Ecto neural progenitor cell (in vitro differentiated cells): ENCODE measurements around the gene OSBPL10.
"Not testable (repeated sequence)": the region's sequence is repeated elsewhere in the genome, so short reads cannot be mapped to it uniquely, and the experiment has no call there.

Source experiments
- DNase-seq: peaks from one replicate; pipeline ENCODE4 v3.0.0-alpha.2; 2018; ENCODE audit warnings: low spot score

The OSBPL10 gene

DNA sequence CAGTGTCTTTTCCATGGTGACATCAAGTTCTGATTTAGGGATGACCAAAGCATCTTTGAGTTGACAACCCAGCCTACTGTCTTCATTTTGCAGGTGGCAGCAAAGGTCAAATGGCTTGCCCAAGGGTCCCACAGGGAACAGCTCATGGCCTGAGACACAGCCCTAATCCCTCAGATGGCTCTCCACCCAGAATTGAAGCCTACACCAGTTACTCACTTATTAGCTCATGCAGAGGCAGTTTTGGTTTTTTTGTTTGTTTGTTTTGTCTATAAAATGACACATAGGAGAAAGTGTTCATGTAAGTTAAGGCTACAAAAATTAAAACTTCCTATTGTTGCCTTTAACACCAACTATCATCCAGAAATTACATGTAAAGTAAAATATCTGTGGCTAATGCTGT, 167.9 kb downstream of the OSBPL10 start:
- DNase-seq, result peak; percentile 4

DNA sequence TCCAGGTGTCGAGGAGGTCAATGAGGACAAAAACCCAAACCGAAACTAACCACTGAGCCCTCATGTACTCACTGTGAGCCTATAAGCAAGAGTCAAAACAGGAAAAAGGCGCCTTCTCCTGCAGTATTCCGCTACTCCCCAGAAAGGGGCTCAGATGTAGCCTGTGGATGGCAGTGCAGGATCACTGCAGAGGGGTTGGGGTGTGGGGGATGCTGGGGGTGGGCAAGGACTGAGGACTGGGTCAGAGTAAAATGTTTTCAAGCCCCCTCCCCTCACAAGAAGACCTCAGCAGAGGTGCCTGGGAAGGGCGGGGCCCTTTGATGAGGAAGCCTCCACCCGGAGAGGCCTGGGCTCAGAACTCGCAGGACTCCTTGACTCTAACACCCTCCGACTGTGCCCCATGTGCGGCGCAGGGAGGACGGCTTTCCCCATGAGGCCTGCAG, 170.1 kb downstream of the OSBPL10 start:
- DNase-seq, result peak; percentile 37

DNA sequence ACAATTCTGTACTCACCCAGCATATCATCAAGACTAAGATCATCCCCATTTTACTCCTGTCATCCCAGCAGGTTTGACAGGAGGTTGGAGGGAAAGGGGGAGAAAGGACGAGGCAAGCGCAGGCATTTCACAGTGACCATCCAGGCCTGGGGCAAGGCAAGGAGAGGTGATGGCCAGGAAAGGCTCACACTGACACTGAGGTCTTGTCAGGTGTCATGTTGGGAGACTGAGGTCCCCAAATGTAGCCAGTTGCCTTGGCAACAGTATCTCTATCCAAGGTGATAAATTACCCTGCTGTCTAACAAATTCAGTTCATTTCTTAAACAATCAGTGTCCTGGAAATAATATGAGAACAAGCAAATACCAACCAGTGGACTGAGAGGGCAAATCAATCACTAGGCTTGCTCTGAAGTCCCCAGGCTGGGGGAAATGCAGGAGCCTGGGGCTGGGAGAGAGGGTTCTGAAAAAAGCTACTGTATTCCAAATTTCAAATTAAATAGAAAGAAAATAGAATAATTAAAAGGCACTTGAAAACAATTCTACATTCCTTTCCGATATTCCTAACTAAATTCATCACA, 172.8 kb downstream of the OSBPL10 start:
- peak; percentile 16 for DNase-seq

GRCh38 chr3:31804251-31805051, 176.6 kb downstream of the OSBPL10 start:
- no peak for DNase-seq

- DNase-seq, result no peak
Measured at GRCh38 chr3:31802981-31803740, 177.9 kb downstream of the OSBPL10 start.

DNA sequence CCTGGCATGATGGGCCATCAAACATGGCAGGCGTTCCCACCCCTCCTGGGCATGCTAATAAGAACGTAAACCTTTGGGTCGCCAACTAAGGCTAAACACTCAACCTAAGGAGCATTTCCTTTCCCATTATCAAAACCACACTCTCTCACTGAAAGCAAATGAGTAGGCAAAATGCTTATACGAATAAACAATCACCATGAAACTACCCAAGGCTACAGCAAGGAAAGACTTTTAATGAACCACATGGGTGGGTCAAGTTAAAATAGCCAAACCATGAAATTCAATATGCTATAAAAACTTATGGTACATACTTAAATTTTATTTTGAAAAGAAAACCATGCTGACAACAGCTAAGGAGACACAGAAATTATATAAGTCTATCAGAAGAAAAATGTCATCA, 180.6 kb downstream of the OSBPL10 start:
- DNase-seq, result no peak

- DNase-seq, result no peak
Measured at GRCh38 chr3:31798840-31799239, 182.2 kb downstream of the OSBPL10 start.

DNA sequence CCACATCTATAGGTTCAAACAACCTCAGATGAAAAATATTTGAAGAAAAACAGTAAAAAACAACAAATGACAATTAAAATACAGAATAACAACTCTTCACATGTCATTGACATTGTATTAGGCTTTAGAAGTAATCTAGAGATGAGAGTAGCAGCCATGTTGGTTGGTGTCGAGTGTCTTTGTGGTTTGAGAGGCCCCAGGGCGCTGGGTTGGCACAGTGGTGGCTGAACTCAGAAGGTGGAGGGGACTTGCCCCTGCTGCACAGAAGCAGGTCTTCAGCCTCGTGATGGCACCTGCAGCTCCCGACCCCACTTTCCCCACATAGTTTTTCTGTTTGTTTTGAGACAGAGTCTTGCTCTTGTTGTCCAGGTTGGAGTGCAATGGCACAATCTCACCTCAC, 187.2 kb downstream of the OSBPL10 start:
- no peak for DNase-seq

- DNase-seq, result no peak
Measured at GRCh38 chr3:31791090-31791430, 190.0 kb downstream of the OSBPL10 start.

- DNase-seq, result no peak
Measured at GRCh38 chr3:31790193-31791089, 190.6 kb downstream of the OSBPL10 start.

DNA sequence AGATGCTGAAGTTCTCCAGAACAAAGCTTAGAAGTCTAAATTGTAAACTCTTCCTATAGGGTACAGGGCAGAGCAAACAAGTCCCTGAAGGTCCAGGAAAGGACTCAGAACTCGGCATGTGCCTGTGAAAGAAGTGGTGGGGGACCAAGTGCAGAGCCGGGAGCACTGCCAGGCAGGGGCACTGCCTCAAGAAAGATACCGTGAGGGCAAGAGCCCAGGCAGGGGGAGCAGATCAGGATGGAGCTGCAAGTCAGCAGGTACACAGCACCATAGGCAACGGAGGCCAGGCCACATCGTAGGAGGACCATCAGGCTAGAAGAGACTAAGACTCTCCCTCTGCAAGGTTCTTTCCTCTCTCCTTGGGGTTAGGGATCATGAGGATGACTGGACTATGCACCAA, 191.6 kb downstream of the OSBPL10 start:
- peak; percentile 16 for DNase-seq

- no peak for DNase-seq
Measured at GRCh38 chr3:31785734-31786133, 195.3 kb downstream of the OSBPL10 start.

GRCh38 chr3:31785286-31785685, 195.8 kb downstream of the OSBPL10 start:
- no peak for DNase-seq

DNA sequence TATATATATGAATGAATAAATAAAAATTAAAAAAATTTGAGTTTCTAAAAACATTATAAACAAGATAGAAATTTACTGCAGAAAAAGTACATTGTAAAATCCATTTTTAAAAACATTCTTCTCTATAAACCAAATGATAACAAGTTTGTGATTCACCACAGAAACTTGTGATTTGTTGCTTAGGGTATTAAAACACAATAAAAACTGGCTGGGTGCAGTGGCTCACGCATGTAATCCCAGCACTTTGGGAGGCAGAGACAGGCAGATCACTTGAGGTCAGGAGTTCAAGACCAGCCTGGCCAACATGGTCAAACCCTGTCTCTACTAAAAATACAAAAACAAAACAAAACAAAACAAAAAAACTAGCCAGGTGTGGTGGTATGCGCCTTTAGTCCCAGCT, 197.2 kb downstream of the OSBPL10 start:
- not testable (repeated sequence) for DNase-seq

DNA sequence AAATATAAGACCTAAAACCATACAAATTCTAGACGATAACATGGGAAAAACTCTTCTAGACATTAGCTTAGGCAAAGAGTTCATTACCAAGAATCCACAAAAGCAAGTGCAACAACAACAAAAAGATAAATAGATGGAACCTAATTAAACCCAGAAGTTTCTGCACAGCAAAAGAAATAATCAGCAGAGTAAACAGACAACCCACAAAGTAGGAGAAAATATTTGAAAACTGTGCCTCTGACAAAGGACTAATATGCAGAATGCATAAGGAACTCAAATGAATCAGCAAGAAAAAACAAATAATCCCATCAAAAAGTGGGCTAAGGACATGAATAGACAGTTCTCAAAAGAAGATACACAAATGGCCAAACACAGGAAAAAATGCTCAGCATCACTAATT, 198.8 kb downstream of the OSBPL10 start:
- not testable (repeated sequence) for DNase-seq

DNA sequence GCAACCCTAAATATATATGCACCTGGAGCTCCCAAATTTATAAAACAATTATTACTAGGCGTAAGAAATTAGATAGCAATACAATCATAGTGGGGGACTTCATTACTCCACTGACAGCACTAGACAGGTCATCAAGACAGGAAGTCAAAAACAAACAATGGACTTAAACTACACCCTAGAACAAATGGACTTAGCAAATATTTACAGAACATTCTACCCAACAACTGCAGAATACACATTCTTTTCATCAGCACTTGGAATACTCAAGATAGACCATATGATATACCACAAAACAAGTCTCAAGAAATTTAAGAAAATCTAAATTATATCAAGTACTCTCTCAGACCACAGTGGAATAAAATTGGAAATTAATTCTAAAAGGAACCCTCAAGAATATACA, 201.5 kb downstream of the OSBPL10 start:
- DNase-seq, result no peak

DNA sequence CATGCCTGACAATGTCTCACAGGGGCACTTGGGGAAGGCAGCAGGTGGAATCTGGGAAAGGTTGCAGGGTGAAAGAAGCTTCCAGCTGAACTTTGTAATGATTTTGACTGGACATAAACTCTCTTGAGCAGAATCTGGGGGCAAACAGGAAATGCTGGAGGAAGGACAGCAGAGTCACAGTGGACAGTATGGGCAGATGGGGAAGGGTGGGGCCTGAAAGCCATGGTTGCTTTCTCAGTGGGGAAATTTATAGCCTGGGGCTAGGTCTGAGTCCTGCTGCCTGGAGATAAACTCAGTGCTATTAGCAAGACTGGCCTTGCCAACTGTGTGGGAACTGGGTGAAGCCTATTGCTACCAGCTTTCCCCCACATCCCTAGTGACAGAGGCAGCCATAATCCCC, 203.2 kb downstream of the OSBPL10 start:
- no peak for DNase-seq

DNA sequence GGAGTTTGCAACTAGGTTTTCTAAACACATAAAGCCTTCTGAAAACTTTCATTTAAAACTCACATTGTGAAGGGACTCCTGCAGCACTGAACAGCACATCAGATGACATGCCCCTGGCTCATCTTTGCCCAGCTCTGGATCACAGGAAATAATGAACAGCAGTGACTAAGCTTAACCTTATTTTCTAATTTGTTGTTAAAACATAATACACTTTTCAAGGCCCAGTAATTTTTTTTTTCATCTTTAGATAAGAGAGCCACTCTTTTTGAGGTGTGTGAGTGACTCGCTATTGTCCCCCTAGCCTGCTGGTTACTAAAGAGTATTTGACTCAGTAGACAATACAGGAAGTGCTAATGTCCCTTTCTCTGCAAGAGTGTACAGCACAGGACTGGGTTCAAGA, 204.0 kb downstream of the OSBPL10 start:
- no peak for DNase-seq

- no peak for DNase-seq
Measured at GRCh38 chr3:31776016-31776415, 205.0 kb downstream of the OSBPL10 start.

- DNase-seq, result no peak
Measured at GRCh38 chr3:31775383-31775782, 205.7 kb downstream of the OSBPL10 start.

- no peak for DNase-seq
Measured at GRCh38 chr3:31772758-31773473, 208.1 kb downstream of the OSBPL10 start.
